Panc1 (cell line): Measurements from ENCODE around the gene MRPL39. TPM values are rescaled to one million over a fixed set of nuclear protein-coding genes. Genes with fewer than 3 reads are reported as not detected.

Experiments used
- ATAC-seq: fragments of 200-7000 bp; cut with Tn5 transposase; 2 replicates; pipeline ENCODE4 v1.9.1; 2020; ENCODE audit warnings: mild to moderate bottlenecking, moderate library complexity
- BruUV-seq: library from RNA; stranded (reverse); fragments of 400-500 nt; replicated peaks from 2 replicates; lab custom pipeline; 2021; lab: Mats Ljungman, UMichigan
- CTCF ChIA-PET: fragments of 300-600 bp; sonication (Branson Sonifier 250); formaldehyde crosslinking; loops from one replicate; lab custom pipeline; 2022; ENCODE audit warnings: antibody characterized with exemption; lab: Charles Lee
- POLR2A ChIA-PET: fragments of 300-600 bp; sonication (Branson Sonifier 250); formaldehyde crosslinking; loops from one replicate; lab custom pipeline; 2022; ENCODE audit warnings: antibody characterized with exemption; lab: Charles Lee
- DNase-seq: peaks from one replicate; pipeline ENCODE4 v3.0.0-alpha.2; 2010; ENCODE audit warnings: low read depth, low spot score
- H3K27ac ChIP-seq: 2 replicates; pipeline ENCODE4 v1.5.1; 2011; ENCODE audit warnings: mild to moderate bottlenecking, low read length, inconsistent platforms
- H3K27me3 ChIP-seq: fragments of 200-500 bp; sonication (Bioruptor generic); 2 replicates; pipeline ENCODE4 v1.6.0; 2014; ENCODE audit warnings: low read length, inconsistent platforms; ENCODE audit not compliant: control insufficient read depth, insufficient read depth
- H3K36me3 ChIP-seq: fragments of 200-500 bp; sonication (Bioruptor generic); 2 replicates; pipeline ENCODE4 v1.5.1; 2014; ENCODE audit warnings: inconsistent platforms, mild to moderate bottlenecking, low read length, moderate library complexity; ENCODE audit not compliant: control insufficient read depth, insufficient read depth
- H3K4me1 ChIP-seq: 2 replicates; pipeline ENCODE4 v1.5.1; 2011; ENCODE audit warnings: inconsistent platforms, mild to moderate bottlenecking, low read length, moderate library complexity; ENCODE audit not compliant: control insufficient read depth, insufficient read depth
- H3K4me3 ChIP-seq, 2 experiments: 2 replicates each; pipeline ENCODE4 v1.5.1; 2011 to 2012; ENCODE audit warnings: low read depth in 2 of 2, low read length in 2 of 2, mild to moderate bottlenecking in 2 of 2, inconsistent platforms in 1 of 2, moderate library complexity in 1 of 2
- H3K9me3 ChIP-seq: fragments of 200-500 bp; sonication (Bioruptor generic); 2 replicates; pipeline ENCODE4 v1.5.1; 2014; ENCODE audit warnings: low read depth, mild to moderate bottlenecking, inconsistent platforms, low read length, moderate library complexity; ENCODE audit not compliant: control insufficient read depth, insufficient read depth
- CTCF ChIP-seq: fragments of 450-650 bp; IDR thresholded peaks from 2 replicates; pipeline ENCODE4 v1.5.1; 2017; ENCODE audit warnings: mild to moderate bottlenecking
- POLR2AphosphoS5 ChIP-seq: IDR thresholded peaks from 2 replicates; pipeline ENCODE4 v1.6.1; 2012; ENCODE audit warnings: mild to moderate bottlenecking, low read depth, low read length, moderate library complexity
- REST ChIP-seq, 2 experiments: IDR thresholded peaks; 2 replicates each; pipeline ENCODE4 v1.6.1; 2011 to 2012; ENCODE audit warnings: low read depth in 2 of 2, control low read depth in 1 of 2, low read length in 1 of 2, mild to moderate bottlenecking in 1 of 2, moderate library complexity in 1 of 2; ENCODE audit not compliant: insufficient read depth in 1 of 2
- SIN3A ChIP-seq: IDR thresholded peaks from 2 replicates; pipeline ENCODE4 v1.6.1; 2012; ENCODE audit warnings: low read depth, mild to moderate bottlenecking, low read length, moderate library complexity, borderline replicate concordance; ENCODE audit not compliant: insufficient read depth
- TCF7L2 ChIP-seq: IDR thresholded peaks from 2 replicates; pipeline ENCODE4 v1.6.1; 2011; ENCODE audit warnings: mild to moderate bottlenecking, low read depth, low read length, inconsistent platforms
- in situ Hi-C: cut with HindIII; loops from 2 replicates; pipeline ENCODE4 v1.10.0; 2016; ENCODE audit warnings: low sequenced_read_pairs, low pct_unique_long_range_greater_than_20kb
- intact Hi-C: fragments of 100-400 bp; cut with micrococcal nuclease; formaldehyde crosslinking; loops from one replicate; pipeline ENCODE4 v1.10.0; 2022; ENCODE audit not compliant: unreplicated experiment
- total RNA-seq: library from RNA; stranded (reverse); gene quantifications from one replicate; pipeline ENCODE4 v1.2.1, GENCODE V29; 2021; ENCODE audit not compliant: unreplicated experiment

MRPL39 gene
- total RNA-seq, 1 experiment from 2014 or later: 24.7 TPM

GRCh38 chr21:25635310-25635709 lies 28.0 kb upstream of the MRPL39 start:
- in situ Hi-C loops: no loop called here
- no peak for DNase-seq
- Histone ChIP-seq H3K36me3 (no peaks in the 10 kb centered on the region), H3K27ac (no peak overlapping the region), H3K9me3 (no peaks in the 10 kb centered on the region), H3K4me1 (peaks cover 3% of the 10 kb centered on the region; the same call in 1 of the 2 replicates), H3K4me3 (no peak overlapping the region), H3K27me3 (peaks cover 7% of the 10 kb centered on the region; the same call in 1 of the 2 replicates)
- TF ChIP-seq TCF7L2 (no peak), REST (IDR thresholded peaks at IDR 0.05; ENCODE audit: insufficient read depth in 1 of 2, low read depth in 2 of 2, low read length in 1 of 2) (no peak), CTCF (no peak), SIN3A (no peak), POLR2AphosphoS5 (no peak)
- no TSS peak for BruUV-seq
- POLR2A ChIA-PET: no interaction called here
- CTCF ChIA-PET: no interaction called here
- intact Hi-C loops: no loop called here
- ATAC-seq: no peak

- CTCF ChIA-PET: no interaction called here
- in situ Hi-C loops (no loop called here), intact Hi-C loops (no loop called here)
- Histone ChIP-seq H3K4me3 (no peak overlapping the region), H3K27ac (no peak overlapping the region), H3K27me3 (no peaks in the 10 kb centered on the region; the same call in 1 of the 2 replicates), H3K9me3 (no peaks in the 10 kb centered on the region), H3K36me3 (no peaks in the 10 kb centered on the region), H3K4me1 (no peaks in the 10 kb centered on the region)
- TF ChIP-seq CTCF: no peak
- no peak for TF ChIP-seq TCF7L2
- TF ChIP-seq POLR2AphosphoS5: no peak
- no peak for TF ChIP-seq SIN3A
- TF ChIP-seq REST (IDR thresholded peaks at IDR 0.05; ENCODE audit: insufficient read depth in 1 of 2, low read depth in 2 of 2, low read length in 1 of 2): no peak
- DNase-seq (no peak), ATAC-seq (no peak)
- POLR2A ChIA-PET: no interaction called here
- no TSS peak for BruUV-seq
Measured at GRCh38 chr21:25632296-25632695, 25.0 kb upstream of the MRPL39 start.
